ENCODE data around the gene CCDC70.

Gene CCDC70

DNA sequence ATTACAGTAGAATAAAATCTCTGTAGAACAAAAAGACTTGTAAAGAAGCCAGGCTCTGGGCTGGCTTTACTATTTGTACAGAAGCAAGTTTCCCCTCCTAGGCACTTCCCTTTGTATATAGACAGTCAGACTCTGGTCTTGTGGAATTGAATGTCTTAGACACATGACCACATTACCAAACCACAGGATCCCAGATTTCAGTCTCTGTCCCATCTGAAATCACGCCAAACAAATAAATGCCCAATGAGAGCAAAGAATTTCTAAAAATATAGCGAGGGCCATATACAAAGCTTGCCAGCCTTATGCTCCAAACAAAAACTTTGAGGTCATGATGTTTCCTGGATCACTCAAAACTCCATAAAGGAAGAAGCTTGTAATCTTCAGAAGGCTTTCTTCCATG lies 23.9 kb downstream of the CCDC70 start:
- 90 to 100% methylated on average over 2 of the region's 2 CpGs for WGBS, 2 experiments (ENCODE audit: insufficient coverage in 2 of 2)
- Histone ChIP-seq H3K4me1 (ENCODE audit: control insufficient read depth, insufficient read depth, low read length, poor library complexity, severe bottlenecking) (no peaks in the 10 kb centered on the region), H3K9me3 (ENCODE audit: control insufficient read depth, low read length) (peaks cover 9% of the 10 kb centered on the region), H3K4me3 (ENCODE audit: extremely low read depth, insufficient read depth, low read length, poor library complexity, severe bottlenecking) (no peak overlapping the region), H3K36me3 (ENCODE audit: control insufficient read depth, insufficient read depth, low read length) (no peaks in the 10 kb centered on the region), H3K27ac (ENCODE audit: low read depth, low read length, severe bottlenecking) (no peak overlapping the region)

GRCh38 chr13:51887468-51887867 lies 25.7 kb downstream of the CCDC70 start:
- Histone ChIP-seq H3K9me3 (ENCODE audit: control insufficient read depth, low read length) (peaks cover 2% of the 10 kb centered on the region), H3K4me1 (ENCODE audit: control insufficient read depth, insufficient read depth, low read length, poor library complexity, severe bottlenecking) (no peaks in the 10 kb centered on the region), H3K4me3 (ENCODE audit: extremely low read depth, insufficient read depth, low read length, poor library complexity, severe bottlenecking) (no peak overlapping the region), H3K27ac (ENCODE audit: low read depth, low read length, severe bottlenecking) (no peak overlapping the region), H3K36me3 (ENCODE audit: control insufficient read depth, insufficient read depth, low read length) (no peaks in the 10 kb centered on the region)
- 100% methylated on average over 1 of the region's 2 CpGs; no CpG with 5 or more reads in 1 of the 2 experiments for WGBS, 2 experiments (ENCODE audit: insufficient coverage in 2 of 2)

- H3K27ac ChIP-seq (ENCODE audit: low read depth, low read length, severe bottlenecking), result no peak overlapping the region
- no peak overlapping the region for H3K4me3 ChIP-seq (ENCODE audit: extremely low read depth, insufficient read depth, low read length, poor library complexity, severe bottlenecking)
- no peaks in the 10 kb centered on the region for H3K36me3 ChIP-seq (ENCODE audit: control insufficient read depth, insufficient read depth, low read length)
- no peaks in the 10 kb centered on the region for H3K9me3 ChIP-seq (ENCODE audit: control insufficient read depth, low read length)
- 70 to 76% methylated on average over 3 of the region's 3 CpGs for WGBS, 2 experiments (ENCODE audit: insufficient coverage in 2 of 2)
- peaks cover 4% of the 10 kb centered on the region for H3K4me1 ChIP-seq (ENCODE audit: control insufficient read depth, insufficient read depth, low read length, poor library complexity, severe bottlenecking)
Observed at GRCh38 chr13:51892657-51893056, 30.9 kb downstream of the CCDC70 start.

DNA sequence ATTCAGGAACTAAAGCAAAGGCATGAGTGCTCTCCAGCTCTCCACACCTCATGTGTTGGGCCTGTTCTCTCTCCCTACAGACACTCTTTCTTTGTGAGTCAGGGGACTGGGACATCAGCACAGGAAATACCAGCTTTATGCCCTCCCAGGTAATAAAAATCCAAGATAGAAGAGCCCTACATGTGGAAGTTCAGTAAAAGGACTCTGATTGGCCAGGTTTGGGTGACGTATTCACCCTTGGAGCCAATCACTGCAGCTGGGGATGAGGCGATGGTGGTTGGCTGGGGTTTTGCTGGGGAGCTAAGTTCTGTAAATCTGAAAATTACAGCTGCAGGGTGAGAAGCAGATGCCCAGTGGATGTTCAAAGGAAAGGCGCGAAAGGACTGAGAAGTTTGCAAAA lies 32.5 kb downstream of the CCDC70 start:
- Histone ChIP-seq H3K4me1 (ENCODE audit: control insufficient read depth, insufficient read depth, low read length, poor library complexity, severe bottlenecking) (peaks cover 4% of the 10 kb centered on the region), H3K27ac (ENCODE audit: low read depth, low read length, severe bottlenecking) (no peak overlapping the region), H3K9me3 (ENCODE audit: control insufficient read depth, low read length) (no peaks in the 10 kb centered on the region), H3K4me3 (ENCODE audit: extremely low read depth, insufficient read depth, low read length, poor library complexity, severe bottlenecking) (no peak overlapping the region), H3K36me3 (ENCODE audit: control insufficient read depth, insufficient read depth, low read length) (no peaks in the 10 kb centered on the region)
- WGBS, 2 experiments (ENCODE audit: insufficient coverage in 2 of 2), result 78 to 96% methylated on average over 3 to 4 of the region's 4 CpGs

GRCh38 chr13:51895906-51896888 lies 34.4 kb downstream of the CCDC70 start:
- WGBS, 2 experiments (ENCODE audit: insufficient coverage in 2 of 2), result 53 to 64% methylated on average over 6 to 7 of the region's 9 CpGs
- no peaks in the 10 kb centered on the region for H3K36me3 ChIP-seq (ENCODE audit: control insufficient read depth, insufficient read depth, low read length)

GRCh38 chr13:51900471-51900870 lies 38.7 kb downstream of the CCDC70 start:
- no peaks in the 10 kb centered on the region for H3K36me3 ChIP-seq (ENCODE audit: control insufficient read depth, insufficient read depth, low read length)
- no peaks in the 10 kb centered on the region for H3K9me3 ChIP-seq (ENCODE audit: control insufficient read depth, low read length)
- peaks cover 4% of the 10 kb centered on the region for H3K4me1 ChIP-seq (ENCODE audit: control insufficient read depth, insufficient read depth, low read length, poor library complexity, severe bottlenecking)
- no peak overlapping the region for H3K27ac ChIP-seq (ENCODE audit: low read depth, low read length, severe bottlenecking)
- no peak overlapping the region for H3K4me3 ChIP-seq (ENCODE audit: extremely low read depth, insufficient read depth, low read length, poor library complexity, severe bottlenecking)
- no CpG with 5 or more reads among the region's 1 CpG for WGBS, 2 experiments (ENCODE audit: insufficient coverage in 2 of 2)

More at GRCh38 chr13:51895906-51896888, 34.4 kb downstream of the CCDC70 start:
- no peak overlapping the region for H3K4me3 ChIP-seq (ENCODE audit: extremely low read depth, insufficient read depth, low read length, poor library complexity, severe bottlenecking)
- H3K27ac ChIP-seq (ENCODE audit: low read depth, low read length, severe bottlenecking), result peak overlapping the region; percentile 53
- peaks cover 4% of the 10 kb centered on the region for H3K4me1 ChIP-seq (ENCODE audit: control insufficient read depth, insufficient read depth, low read length, poor library complexity, severe bottlenecking)
- no peaks in the 10 kb centered on the region for H3K9me3 ChIP-seq (ENCODE audit: control insufficient read depth, low read length)

DNA sequence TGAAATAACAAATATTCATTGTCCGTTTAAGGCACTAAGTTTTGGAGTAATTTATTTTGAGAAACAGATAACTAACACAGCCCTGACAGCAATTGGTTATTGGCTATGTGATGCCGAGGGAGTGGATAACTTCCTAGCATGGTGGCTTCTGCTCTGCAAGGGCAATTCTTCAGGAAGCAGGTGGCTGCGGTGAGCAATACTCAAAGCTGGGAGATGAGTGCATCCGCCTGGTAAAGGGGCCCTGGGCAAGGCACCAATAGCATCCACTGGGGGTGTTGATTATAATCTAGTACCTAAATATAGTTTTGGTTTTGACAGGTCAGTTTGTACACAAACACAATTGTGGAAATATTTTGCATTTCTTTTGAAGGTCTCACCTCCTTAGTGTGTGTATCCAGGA lies 41.0 kb downstream of the CCDC70 start:
- Histone ChIP-seq H3K4me1 (ENCODE audit: control insufficient read depth, insufficient read depth, low read length, poor library complexity, severe bottlenecking) (no peaks in the 10 kb centered on the region), H3K36me3 (ENCODE audit: control insufficient read depth, insufficient read depth, low read length) (no peaks in the 10 kb centered on the region), H3K27ac (ENCODE audit: low read depth, low read length, severe bottlenecking) (no peak overlapping the region), H3K4me3 (ENCODE audit: extremely low read depth, insufficient read depth, low read length, poor library complexity, severe bottlenecking) (no peak overlapping the region), H3K9me3 (ENCODE audit: control insufficient read depth, low read length) (no peaks in the 10 kb centered on the region)
- WGBS, 2 experiments (ENCODE audit: insufficient coverage in 2 of 2), result 95 to 100% methylated on average over 2 to 3 of the region's 4 CpGs

- no peaks in the 10 kb centered on the region for H3K36me3 ChIP-seq (ENCODE audit: control insufficient read depth, insufficient read depth, low read length)
- no peaks in the 10 kb centered on the region for H3K9me3 ChIP-seq (ENCODE audit: control insufficient read depth, low read length)
- no peak overlapping the region for H3K4me3 ChIP-seq (ENCODE audit: extremely low read depth, insufficient read depth, low read length, poor library complexity, severe bottlenecking)
- no peaks in the 10 kb centered on the region for H3K4me1 ChIP-seq (ENCODE audit: control insufficient read depth, insufficient read depth, low read length, poor library complexity, severe bottlenecking)
- WGBS, 2 experiments (ENCODE audit: insufficient coverage in 2 of 2), result 90 to 93% methylated on average over 5 to 6 of the region's 6 CpGs
- no peak overlapping the region for H3K27ac ChIP-seq (ENCODE audit: low read depth, low read length, severe bottlenecking)
Observed at GRCh38 chr13:51905787-51906186, 44.0 kb downstream of the CCDC70 start.

GRCh38 chr13:51906581-51906980 lies 44.8 kb downstream of the CCDC70 start:
- 76 to 77% methylated on average over 3 of the region's 3 CpGs for WGBS, 2 experiments (ENCODE audit: insufficient coverage in 2 of 2)
- Histone ChIP-seq H3K4me3 (ENCODE audit: extremely low read depth, insufficient read depth, low read length, poor library complexity, severe bottlenecking) (no peak overlapping the region), H3K36me3 (ENCODE audit: control insufficient read depth, insufficient read depth, low read length) (no peaks in the 10 kb centered on the region), H3K4me1 (ENCODE audit: control insufficient read depth, insufficient read depth, low read length, poor library complexity, severe bottlenecking) (no peaks in the 10 kb centered on the region), H3K9me3 (ENCODE audit: control insufficient read depth, low read length) (no peaks in the 10 kb centered on the region), H3K27ac (ENCODE audit: low read depth, low read length, severe bottlenecking) (no peak overlapping the region)

GRCh38 chr13:51907040-51907732 lies 45.4 kb downstream of the CCDC70 start:
- 78 to 87% methylated on average over 7 to 8 of the region's 8 CpGs for WGBS, 2 experiments (ENCODE audit: insufficient coverage in 2 of 2)
- Histone ChIP-seq H3K4me1 (ENCODE audit: control insufficient read depth, insufficient read depth, low read length, poor library complexity, severe bottlenecking) (no peaks in the 10 kb centered on the region), H3K9me3 (ENCODE audit: control insufficient read depth, low read length) (no peaks in the 10 kb centered on the region), H3K36me3 (ENCODE audit: control insufficient read depth, insufficient read depth, low read length) (no peaks in the 10 kb centered on the region), H3K4me3 (ENCODE audit: extremely low read depth, insufficient read depth, low read length, poor library complexity, severe bottlenecking) (no peak overlapping the region), H3K27ac (ENCODE audit: low read depth, low read length, severe bottlenecking) (no peak overlapping the region)

All from mesodermal cell (in vitro differentiated cells).